Esophagus muscularis mucosa (tissue), 4 donors: ENCODE measurements around the gene S100A3. TPM values are rescaled to one million over a fixed set of nuclear protein-coding genes. Genes with fewer than 3 reads are reported as not detected.
"Not testable (repeated sequence)": the region's sequence is repeated elsewhere in the genome, so short reads cannot be mapped to it uniquely, and the experiment has no call there.

Experiments used
- DNase-seq: peaks from one replicate; pipeline ENCODE4 v3.0.0-alpha.2; 2017; ENCODE audit errors: extremely low spot score
- H3K27ac ChIP-seq, 4 donors: fragments of 200-600 bp; sonication (generic); replicated peaks in 1 of 4; 1 replicate in 3 of 4; 2 replicates in 1 of 4; pipeline ENCODE4 v1.5.1; 2016 to 2019; ENCODE audit warnings: mild to moderate bottlenecking in 1 of 4
- H3K27me3 ChIP-seq, 4 donors: fragments of 200-600 bp; sonication (generic); one replicate each; pipeline versions ENCODE4 v1.5.1 to v1.6.0; 2016 to 2019
- H3K36me3 ChIP-seq, 4 donors: fragments of 200-600 bp; sonication (generic); one replicate each; pipeline ENCODE4 v1.5.1; 2016 to 2019
- H3K4me1 ChIP-seq, 4 donors: fragments of 200-600 bp; sonication (generic); one replicate each; pipeline ENCODE4 v1.5.1; 2016 to 2019
- H3K4me3 ChIP-seq, 4 donors: fragments of 200-600 bp; sonication (generic); 1 replicate in 2 of 4; 2 replicates in 2 of 4; pipeline ENCODE4 v1.5.1; 2016 to 2019; ENCODE audit warnings: mild to moderate bottlenecking in 4 of 4, moderate library complexity in 1 of 4
- H3K9me3 ChIP-seq, 4 donors: fragments of 200-600 bp; sonication (generic); 1 replicate in 3 of 4; 2 replicates in 1 of 4; pipeline ENCODE4 v1.5.1; 2016 to 2019
- CTCF ChIP-seq, 3 experiments: fragments of 200-600 bp in 2 of 3; fragments of 450-650 bp in 1 of 3; sonication (generic) in 2 of 3; IDR thresholded peaks; one replicate each; pipeline ENCODE4 v1.5.1; 2017 to 2019; ENCODE audit warnings: antibody characterized with exemption in 3 of 3, mild to moderate bottlenecking in 2 of 3, moderate library complexity in 1 of 3
- EP300 ChIP-seq: sonication (generic); formaldehyde crosslinking; IDR thresholded peaks from one replicate; pipeline ENCODE4 v1.6.1; 2017; ENCODE audit warnings: antibody characterized with exemption
- POLR2A ChIP-seq: fragments of 450-650 bp; IDR thresholded peaks from one replicate; pipeline ENCODE4 v1.6.1; 2017; ENCODE audit warnings: antibody characterized with exemption, moderate library complexity, mild to moderate bottlenecking, low read depth
- POLR2AphosphoS5 ChIP-seq, 2 donors: sonication (generic); formaldehyde crosslinking; IDR thresholded peaks; one replicate each; pipeline ENCODE4 v1.6.1; 2017; ENCODE audit warnings: antibody characterized with exemption in 2 of 2
- WGBS: methylation state at CpG from one replicate; pipeline ENCODE4 v1.1.5; 2018; 5-methylcytosine and 5-hydroxymethylcytosine counted together
- intact Hi-C: fragments of 100-400 bp; cut with DNase I; formaldehyde crosslinking; loops from one replicate; pipeline ENCODE4 v1.15.1; 2023
- total RNA-seq, 4 donors: library from RNA; depleted of rRNA; stranded (reverse); fragments of >200 nt; gene quantifications; one replicate each; pipeline versions ENCODE4 v1.1.0 to v1.2.1, GENCODE V29; 2016

The S100A3 gene
- total RNA-seq, 4 donors from 2014 or later, result 2.1 to 4.2 (median 2.7) TPM; not detected in 1

DNA sequence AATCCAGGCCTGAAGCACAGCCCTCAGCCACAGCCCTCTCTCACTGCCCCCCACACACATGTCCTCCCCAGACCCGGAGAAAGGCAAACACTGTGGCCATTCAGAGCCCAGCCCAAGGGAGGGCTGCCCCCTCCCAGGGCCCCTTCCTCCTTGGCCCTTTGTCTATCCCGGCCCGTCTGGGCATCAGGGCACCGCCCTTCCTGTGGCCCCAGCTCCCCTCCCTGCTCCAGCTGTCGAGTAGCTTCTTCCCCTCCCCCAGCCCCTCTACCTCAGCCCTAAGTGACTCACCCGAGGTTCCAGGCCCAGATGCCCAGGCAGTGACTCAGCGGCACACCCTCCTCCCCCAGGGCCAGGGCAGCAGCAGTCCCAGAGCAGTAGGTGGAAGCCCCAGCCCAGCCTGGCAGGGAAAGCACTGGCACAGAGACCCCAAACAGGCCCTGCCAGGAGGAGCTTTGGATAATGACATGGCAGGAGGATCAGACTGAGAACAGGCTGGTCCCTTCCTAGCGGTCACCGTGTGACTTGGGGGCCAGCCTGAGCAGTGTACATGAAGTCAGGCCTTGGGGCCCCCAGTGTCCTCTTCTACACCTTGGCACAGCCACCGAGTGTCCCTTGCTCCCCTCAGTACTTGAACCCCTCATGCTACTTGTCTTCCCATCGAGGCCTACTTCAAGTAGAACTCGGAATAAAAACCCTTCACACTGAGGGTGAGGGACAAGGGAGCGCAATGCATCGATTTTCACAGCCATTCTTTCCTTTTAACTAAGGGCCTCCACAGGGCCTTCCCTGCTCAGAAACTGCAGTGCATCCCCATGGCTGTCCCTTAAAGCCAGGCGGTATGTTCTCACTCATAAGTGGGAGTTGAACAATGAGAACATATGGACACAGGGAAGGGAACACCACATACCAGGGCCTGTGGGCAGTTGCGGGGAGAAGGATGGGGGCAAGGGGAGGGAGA, 17.6 kb upstream of the S100A3 start:
- peak overlapping the region in 2 of 4 donors; percentile 29 to 31 for H3K4me3 ChIP-seq
- TF ChIP-seq POLR2AphosphoS5 (IDR thresholded peaks at IDR 0.05) (peak; percentile 87 to 90), CTCF (IDR thresholded peaks at IDR 0.05) (peak in 1 of 3 experiments; percentile 19), EP300 (no peak), POLR2A (peak; percentile 14)
- intact Hi-C loops, result no loop called here

GRCh38 chr1:153565529-153566374, 16.7 kb upstream of the S100A3 start, which contains the start of gene S100A2:
Gene S100A2 (minus strand): TSS chr1:153565844. CDS start chr1:153563877, 1,967 bp downstream.
- H3K27ac ChIP-seq, result peak within 1 kb of the TSS; percentile 89 to 91 (median 90)
- intact Hi-C loops, result no loop called here
- TF ChIP-seq POLR2AphosphoS5 (IDR thresholded peaks at IDR 0.05), result peak; percentile 65 to 70
- TF ChIP-seq EP300, result no peak
- H3K4me1 ChIP-seq, result peaks cover 39 to 55% (median 46%) of the 10 kb centered on the region in 4 donors
- no peaks in the 10 kb centered on the region for H3K27me3 ChIP-seq
- H3K36me3 ChIP-seq, result no peaks in the 10 kb centered on the region
- WGBS, result 50% methylated on average over 8 of the region's 8 CpGs
- no peak for DNase-seq
- no peaks in the 10 kb centered on the region for H3K9me3 ChIP-seq
- H3K4me3 ChIP-seq, result peak within 1 kb of the TSS in 2 of 4 donors; percentile 29 to 31

More for the DNA sequence above, 17.6 kb upstream of the S100A3 start:
- Histone ChIP-seq H3K27ac (peak overlapping the region; percentile 89 to 91 (median 90)), H3K4me1 (peaks cover 39 to 55% (median 46%) of the 10 kb centered on the region in 4 donors), H3K36me3 (no peaks in the 10 kb centered on the region), H3K9me3 (no peaks in the 10 kb centered on the region), H3K27me3 (no peaks in the 10 kb centered on the region)
- DNase-seq, result peak; percentile 98
- WGBS, result 58% methylated on average over 14 of the region's 16 CpGs

DNA sequence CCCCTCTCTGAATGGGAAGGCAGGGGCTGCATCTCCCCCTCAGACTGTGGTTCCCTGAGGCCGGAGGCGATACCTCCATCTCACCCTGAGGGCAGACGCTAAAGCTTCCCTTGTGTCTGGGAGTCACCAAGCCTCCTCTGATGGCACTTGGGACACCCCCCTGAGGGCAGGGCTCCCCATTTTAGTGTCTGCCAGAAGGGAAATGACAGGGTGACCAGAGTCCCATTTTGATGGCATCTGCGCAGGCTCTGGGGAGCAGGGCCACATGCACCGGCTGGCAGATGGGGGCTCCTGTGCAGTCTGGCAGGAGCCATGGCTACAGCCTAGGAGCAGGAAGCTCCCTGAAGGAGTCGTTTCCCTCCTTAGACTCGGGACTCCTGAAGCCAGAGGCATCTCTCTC, 14.9 kb upstream of the S100A3 start:
- 100% methylated on average over 5 of the region's 7 CpGs for WGBS
- no peaks in the 10 kb centered on the region for H3K36me3 ChIP-seq
- TF ChIP-seq POLR2A, result no peak
- TF ChIP-seq EP300, result no peak
- TF ChIP-seq POLR2AphosphoS5 (IDR thresholded peaks at IDR 0.05), result no peak
- TF ChIP-seq CTCF (IDR thresholded peaks at IDR 0.05), result no peak
- peaks cover 39 to 55% (median 44%) of the 10 kb centered on the region in 4 donors for H3K4me1 ChIP-seq
- H3K9me3 ChIP-seq, result no peaks in the 10 kb centered on the region
- no peak overlapping the region for H3K4me3 ChIP-seq
- H3K27ac ChIP-seq, result no peak overlapping the region
- DNase-seq, result no peak
- H3K27me3 ChIP-seq, result no peaks in the 10 kb centered on the region
- intact Hi-C loops, result no loop called here

- peaks cover 34 to 50% (median 39%) of the 10 kb centered on the region in 4 donors for H3K4me1 ChIP-seq
- H3K4me3 ChIP-seq, result no peak overlapping the region
- H3K36me3 ChIP-seq, result no peaks in the 10 kb centered on the region
- H3K27ac ChIP-seq, result no peak overlapping the region
- WGBS, result 84% methylated on average over 6 of the region's 6 CpGs
- TF ChIP-seq POLR2AphosphoS5 (IDR thresholded peaks at IDR 0.05), result no peak
- no peak for TF ChIP-seq EP300
- TF ChIP-seq POLR2A, result no peak
- no peak for TF ChIP-seq CTCF (IDR thresholded peaks at IDR 0.05)
- H3K9me3 ChIP-seq, result no peaks in the 10 kb centered on the region
- intact Hi-C loops, result no loop called here
- H3K27me3 ChIP-seq, result no peaks in the 10 kb centered on the region
- no peak for DNase-seq
Observed at GRCh38 chr1:153563483-153563901, 14.4 kb upstream of the S100A3 start.

- DNase-seq, H3K27me3 ChIP-seq, H3K4me3 ChIP-seq, H3K36me3 ChIP-seq, H3K9me3 ChIP-seq, H3K27ac ChIP-seq, intact Hi-C loops: not testable (repeated sequence)
- WGBS, result 87% methylated on average over 3 of the region's 3 CpGs
- H3K4me1 ChIP-seq, result peaks cover 20 to 35% (median 25%) of the 10 kb centered on the region in 4 donors
Observed at GRCh38 chr1:153562021-153562420, 13.0 kb upstream of the S100A3 start.
